ENCODE results near the gene CDH4.

GRCh38 chr20:61278296-61278695 is 26.2 kb downstream of the CDH4 start:
- TF ChIP-seq SIN3A (IDR thresholded peaks at IDR 0.05; ENCODE audit: borderline replicate concordance, insufficient read depth, low read depth, low read length) (no peak), CTCF (IDR thresholded peaks at IDR 0.05) (no peak), TCF7L2 (IDR thresholded peaks at IDR 0.05; ENCODE audit: low read depth, low read length) (no peak)
